ENCODE data around the gene TTLL11.

GRCh38 chr9:122088880-122089706 lies 4.0 kb downstream of the TTLL11 start:
- no peak for TF ChIP-seq CTCF (conservative IDR thresholded peaks at IDR 0.05; ENCODE audit: low read length)
- TF ChIP-seq EZH2phosphoT487 (IDR thresholded peaks at IDR 0.05; ENCODE audit: borderline replicate concordance), result no peak

All from Loucy (cell line).